ENCODE measurements around the gene ADCY2. TPM values are rescaled to one million over a fixed set of nuclear protein-coding genes. Genes with fewer than 3 reads are reported as not detected.
A peak's percentile ranks its signal among the peaks of the same experiment; 100 is the strongest.

Gene ADCY2
- total and polyA plus RNA-seq, 2 of the 13 experiments (the other 11 are each of a cell fraction or from before 2014, with no cell fraction given): not detected

DNA sequence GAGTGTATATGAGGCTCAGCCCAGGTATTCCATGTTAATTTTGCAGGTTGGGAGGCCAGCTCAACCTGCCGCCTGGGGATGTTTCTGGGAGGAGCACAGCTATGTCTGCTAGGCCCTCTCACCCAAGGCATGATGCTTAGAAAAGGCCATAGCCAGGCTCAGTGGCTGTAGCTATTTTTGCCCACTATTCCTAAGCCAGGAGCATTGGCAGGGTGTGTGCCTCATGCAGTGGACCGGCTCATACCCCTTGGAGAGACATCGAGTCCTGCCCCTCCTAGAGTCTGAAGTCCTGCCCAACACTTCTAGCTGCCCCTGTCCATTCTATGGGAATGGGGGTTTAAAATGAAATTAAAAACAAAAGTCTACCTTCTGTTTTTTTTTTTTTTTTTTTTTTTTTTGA, 22.3 kb downstream of the ADCY2 start (continued):
- TF ChIP-seq, protein P1, sequence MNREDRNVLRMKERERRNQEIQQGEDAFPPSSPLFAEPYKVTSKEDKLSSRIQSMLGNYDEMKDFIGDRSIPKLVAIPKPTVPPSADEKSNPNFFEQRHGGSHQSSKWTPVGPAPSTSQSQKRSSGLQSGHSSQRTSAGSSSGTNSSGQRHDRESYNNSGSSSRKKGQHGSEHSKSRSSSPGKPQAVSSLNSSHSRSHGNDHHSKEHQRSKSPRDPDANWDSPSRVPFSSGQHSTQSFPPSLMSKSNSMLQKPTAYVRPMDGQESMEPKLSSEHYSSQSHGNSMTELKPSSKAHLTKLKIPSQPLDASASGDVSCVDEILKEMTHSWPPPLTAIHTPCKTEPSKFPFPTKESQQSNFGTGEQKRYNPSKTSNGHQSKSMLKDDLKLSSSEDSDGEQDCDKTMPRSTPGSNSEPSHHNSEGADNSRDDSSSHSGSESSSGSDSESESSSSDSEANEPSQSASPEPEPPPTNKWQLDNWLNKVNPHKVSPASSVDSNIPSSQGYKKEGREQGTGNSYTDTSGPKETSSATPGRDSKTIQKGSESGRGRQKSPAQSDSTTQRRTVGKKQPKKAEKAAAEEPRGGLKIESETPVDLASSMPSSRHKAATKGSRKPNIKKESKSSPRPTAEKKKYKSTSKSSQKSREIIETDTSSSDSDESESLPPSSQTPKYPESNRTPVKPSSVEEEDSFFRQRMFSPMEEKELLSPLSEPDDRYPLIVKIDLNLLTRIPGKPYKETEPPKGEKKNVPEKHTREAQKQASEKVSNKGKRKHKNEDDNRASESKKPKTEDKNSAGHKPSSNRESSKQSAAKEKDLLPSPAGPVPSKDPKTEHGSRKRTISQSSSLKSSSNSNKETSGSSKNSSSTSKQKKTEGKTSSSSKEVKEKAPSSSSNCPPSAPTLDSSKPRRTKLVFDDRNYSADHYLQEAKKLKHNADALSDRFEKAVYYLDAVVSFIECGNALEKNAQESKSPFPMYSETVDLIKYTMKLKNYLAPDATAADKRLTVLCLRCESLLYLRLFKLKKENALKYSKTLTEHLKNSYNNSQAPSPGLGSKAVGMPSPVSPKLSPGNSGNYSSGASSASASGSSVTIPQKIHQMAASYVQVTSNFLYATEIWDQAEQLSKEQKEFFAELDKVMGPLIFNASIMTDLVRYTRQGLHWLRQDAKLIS (CRISPR knock-in tag; IDR thresholded peaks at IDR 0.05): no peak
- TF ChIP-seq SP4 (CRISPR knock-in tag; IDR thresholded peaks at IDR 0.05) (no peak), ZBTB20 (CRISPR knock-in tag; IDR thresholded peaks at IDR 0.05; ENCODE audit: borderline replicate concordance, low read depth) (no peak), ZNF543 (CRISPR knock-in tag; IDR thresholded peaks at IDR 0.05) (no peak), ZNF3 (CRISPR knock-in tag; IDR thresholded peaks at IDR 0.05) (no peak), U2AF2 (IDR thresholded peaks at IDR 0.05; ENCODE audit: low read depth, low read length) (no peak), SRSF4 (IDR thresholded peaks at IDR 0.05; ENCODE audit: low read depth, low read length, poor library complexity, severe bottlenecking) (no peak), FOXM1 (CRISPR knock-in tag; IDR thresholded peaks at IDR 0.05) (no peak), ZNF607 (CRISPR knock-in tag; IDR thresholded peaks at IDR 0.05; ENCODE audit: borderline replicate concordance) (no peak)

DNA sequence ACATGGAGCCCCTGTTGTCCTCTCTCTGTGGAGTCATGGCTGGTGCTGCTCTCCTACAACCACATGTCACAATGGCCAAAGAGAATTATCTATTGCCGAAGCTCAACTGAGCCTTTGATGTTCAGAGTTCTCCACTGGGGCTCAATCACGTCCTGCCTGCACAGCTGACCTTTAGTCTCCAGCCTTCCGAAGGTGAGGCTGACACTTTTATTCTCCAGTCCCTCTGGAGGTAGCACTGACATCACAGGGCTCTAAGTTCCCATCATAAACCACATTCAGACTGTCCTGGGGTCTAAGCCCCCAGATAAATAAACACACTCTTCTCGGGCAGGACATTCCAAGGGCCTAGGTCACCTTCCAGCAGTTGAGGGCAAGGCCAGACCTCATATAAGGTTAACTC, 23.4 kb downstream of the ADCY2 start:
- H3K79me2 ChIP-seq (ENCODE audit: insufficient read depth, low read length): no peaks in the 10 kb centered on the region
- 10% methylated on average over 3 of the region's 4 CpGs for WGBS (ENCODE audit: low lambda C conversion rate)
- no peaks in the 10 kb centered on the region for H4K20me1 ChIP-seq (ENCODE audit: insufficient read depth, low read length)
- intact Hi-C loops (cut with micrococcal nuclease; ENCODE audit: unreplicated experiment) (no loop called here), in situ Hi-C loops (cut with HindIII; ENCODE audit: extremely low pct_ligation_motif_present, low pct_unique_long_range_greater_than_20kb) (no loop called here)
- no peak for FAIRE-seq
- no peak overlapping the region for H3K27ac ChIP-seq (ENCODE audit: extremely low read length, insufficient read depth, low read length)
- CTCF ChIA-PET (ENCODE audit: low intra/inter-chr PET ratio, low total read pairs): no interaction called here
- no peak overlapping the region for H3K9ac ChIP-seq (ENCODE audit: insufficient read depth, low read depth, low read length)
- H3K9me3 ChIP-seq (ENCODE audit: low read length): no peaks in the 10 kb centered on the region; the same call in 1 of the 2 replicates
- peak; percentile 52 for ATAC-seq
- POLR2A ChIA-PET: no interaction called here
- H3K36me3 ChIP-seq (replicated peaks in 1 of 2; ENCODE audit: control insufficient read depth in 1 of 2, insufficient read depth in 2 of 2, low read length in 2 of 2): no peaks in the 10 kb centered on the region
- DNase-seq (ENCODE audit: low spot score): no peak
- no peak overlapping the region for H3K4me3 ChIP-seq (replicated peaks in 1 of 3; ENCODE audit: insufficient read depth in 1 of 3, low read depth in 2 of 3, low read length in 3 of 3)
- BruUV-seq (replicated peaks): no TSS peak
- H3K4me1 ChIP-seq (ENCODE audit: insufficient read depth, low read length): no peaks in the 10 kb centered on the region
- no peak overlapping the region for H2AFZ ChIP-seq (ENCODE audit: low read length)
- no peaks in the 10 kb centered on the region for H3K27me3 ChIP-seq (ENCODE audit: control insufficient read depth in 1 of 2, insufficient read depth in 2 of 2, low read length in 2 of 2)
- H3K4me2 ChIP-seq (ENCODE audit: low read depth, low read length): no peak overlapping the region
- TF ChIP-seq ZFP82 (CRISPR knock-in tag; IDR thresholded peaks at IDR 0.05; ENCODE audit: borderline replicate concordance): no peak
- TF ChIP-seq MZF1 (CRISPR knock-in tag; IDR thresholded peaks at IDR 0.05; ENCODE audit: borderline replicate concordance): no peak
- no peak for TF ChIP-seq ZNF569 (CRISPR knock-in tag; IDR thresholded peaks at IDR 0.05; ENCODE audit: borderline replicate concordance)
- no peak for TF ChIP-seq ZNF484 (CRISPR knock-in tag; IDR thresholded peaks at IDR 0.05; ENCODE audit: borderline replicate concordance, low read depth)
- TF ChIP-seq KAT2B (IDR thresholded peaks at IDR 0.05; ENCODE audit: borderline replicate concordance, low read depth, low read length): no peak
- TF ChIP-seq, protein P2, sequence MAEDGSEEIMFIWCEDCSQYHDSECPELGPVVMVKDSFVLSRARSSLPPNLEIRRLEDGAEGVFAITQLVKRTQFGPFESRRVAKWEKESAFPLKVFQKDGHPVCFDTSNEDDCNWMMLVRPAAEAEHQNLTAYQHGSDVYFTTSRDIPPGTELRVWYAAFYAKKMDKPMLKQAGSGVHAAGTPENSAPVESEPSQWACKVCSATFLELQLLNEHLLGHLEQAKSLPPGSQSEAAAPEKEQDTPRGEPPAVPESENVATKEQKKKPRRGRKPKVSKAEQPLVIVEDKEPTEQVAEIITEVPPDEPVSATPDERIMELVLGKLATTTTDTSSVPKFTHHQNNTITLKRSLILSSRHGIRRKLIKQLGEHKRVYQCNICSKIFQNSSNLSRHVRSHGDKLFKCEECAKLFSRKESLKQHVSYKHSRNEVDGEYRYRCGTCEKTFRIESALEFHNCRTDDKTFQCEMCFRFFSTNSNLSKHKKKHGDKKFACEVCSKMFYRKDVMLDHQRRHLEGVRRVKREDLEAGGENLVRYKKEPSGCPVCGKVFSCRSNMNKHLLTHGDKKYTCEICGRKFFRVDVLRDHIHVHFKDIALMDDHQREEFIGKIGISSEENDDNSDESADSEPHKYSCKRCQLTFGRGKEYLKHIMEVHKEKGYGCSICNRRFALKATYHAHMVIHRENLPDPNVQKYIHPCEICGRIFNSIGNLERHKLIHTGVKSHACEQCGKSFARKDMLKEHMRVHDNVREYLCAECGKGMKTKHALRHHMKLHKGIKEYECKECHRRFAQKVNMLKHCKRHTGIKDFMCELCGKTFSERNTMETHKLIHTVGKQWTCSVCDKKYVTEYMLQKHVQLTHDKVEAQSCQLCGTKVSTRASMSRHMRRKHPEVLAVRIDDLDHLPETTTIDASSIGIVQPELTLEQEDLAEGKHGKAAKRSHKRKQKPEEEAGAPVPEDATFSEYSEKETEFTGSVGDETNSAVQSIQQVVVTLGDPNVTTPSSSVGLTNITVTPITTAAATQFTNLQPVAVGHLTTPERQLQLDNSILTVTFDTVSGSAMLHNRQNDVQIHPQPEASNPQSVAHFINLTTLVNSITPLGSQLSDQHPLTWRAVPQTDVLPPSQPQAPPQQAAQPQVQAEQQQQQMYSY (CRISPR knock-in tag; IDR thresholded peaks at IDR 0.05): no peak
- no peak for TF ChIP-seq ZIK1 (CRISPR knock-in tag; IDR thresholded peaks at IDR 0.05; ENCODE audit: borderline replicate concordance, low read depth)
- TF ChIP-seq HNF4A (CRISPR knock-in tag; IDR thresholded peaks at IDR 0.05): no peak
